ENCODE measurements around the gene IFNG. TPM values are rescaled to one million over a fixed set of nuclear protein-coding genes. Genes with fewer than 3 reads are reported as not detected.

Gene IFNG
- total and polyA plus RNA-seq, 2 donors: 1.2 to 1.9 TPM

- Histone ChIP-seq H3K4me3 (ENCODE audit: low read length in 2 of 2) (no peak overlapping the region), H3K9me3 (ENCODE audit: control insufficient read depth in 2 of 2, insufficient read depth in 1 of 2, low read length in 1 of 2) (peaks cover 0 to 13% of the 10 kb centered on the region in 2 donors), H3K4me1 (ENCODE audit: control insufficient read depth in 2 of 2, insufficient read depth in 2 of 2, low read length in 2 of 2) (no peaks in the 10 kb centered on the region), H3K36me3 (ENCODE audit: control insufficient read depth in 2 of 2, insufficient read depth in 2 of 2, low read length in 1 of 2) (no peaks in the 10 kb centered on the region), H3K27ac (ENCODE audit: low read depth in 1 of 2, low read length in 1 of 2) (no peak overlapping the region), H3K27me3 (ENCODE audit: control insufficient read depth in 2 of 2, insufficient read depth in 1 of 2, low read length in 1 of 2) (no peaks in the 10 kb centered on the region)
- no peak for DNase-seq (ENCODE audit: low read depth in 6 of 9, low spot score in 9 of 9)
- over 99% methylated on average over 2 of the region's 2 CpGs for WGBS
These were observed 29.6 kb downstream of the IFNG start for GRCh38 chr12:68129979-68130378.

GRCh38 chr12:68122236-68122920, 37.2 kb downstream of the IFNG start:
- H3K9me3 ChIP-seq (ENCODE audit: control insufficient read depth in 2 of 2, insufficient read depth in 1 of 2, low read length in 1 of 2): peaks cover 0 to 2% of the 10 kb centered on the region in 2 donors
- no peak for DNase-seq (ENCODE audit: low read depth in 6 of 9, low spot score in 9 of 9)
- no peaks in the 10 kb centered on the region for H3K27me3 ChIP-seq (ENCODE audit: control insufficient read depth in 2 of 2, insufficient read depth in 1 of 2, low read length in 1 of 2)
- 30% methylated on average over 3 of the region's 3 CpGs for WGBS
- peaks cover 0 to 10% of the 10 kb centered on the region in 2 donors for H3K4me1 ChIP-seq (ENCODE audit: control insufficient read depth in 2 of 2, insufficient read depth in 2 of 2, low read length in 2 of 2)
- no peaks in the 10 kb centered on the region for H3K36me3 ChIP-seq (ENCODE audit: control insufficient read depth in 2 of 2, insufficient read depth in 2 of 2, low read length in 1 of 2)
- no peak overlapping the region for H3K27ac ChIP-seq (ENCODE audit: low read depth in 1 of 2, low read length in 1 of 2)
- no peak overlapping the region for H3K4me3 ChIP-seq (ENCODE audit: low read length in 2 of 2)

GRCh38 chr12:68121143-68121542, 38.4 kb downstream of the IFNG start:
- no peak for DNase-seq (ENCODE audit: low read depth in 6 of 9, low spot score in 9 of 9)
- Histone ChIP-seq H3K9me3 (ENCODE audit: control insufficient read depth in 2 of 2, insufficient read depth in 1 of 2, low read length in 1 of 2) (peaks cover 0 to 2% of the 10 kb centered on the region in 2 donors), H3K27ac (ENCODE audit: low read depth in 1 of 2, low read length in 1 of 2) (no peak overlapping the region), H3K36me3 (ENCODE audit: control insufficient read depth in 2 of 2, insufficient read depth in 2 of 2, low read length in 1 of 2) (no peaks in the 10 kb centered on the region), H3K27me3 (ENCODE audit: control insufficient read depth in 2 of 2, insufficient read depth in 1 of 2, low read length in 1 of 2) (no peaks in the 10 kb centered on the region), H3K4me1 (ENCODE audit: control insufficient read depth in 2 of 2, insufficient read depth in 2 of 2, low read length in 2 of 2) (peaks cover 0 to 10% of the 10 kb centered on the region in 2 donors), H3K4me3 (ENCODE audit: low read length in 2 of 2) (no peak overlapping the region)
- WGBS: 93% methylated on average over 1 of the region's 1 CpG

GRCh38 chr12:68119724-68120211, 39.8 kb downstream of the IFNG start:
- H3K4me1 ChIP-seq (ENCODE audit: control insufficient read depth in 2 of 2, insufficient read depth in 2 of 2, low read length in 2 of 2): peaks cover 0 to 10% of the 10 kb centered on the region in 2 donors
- DNase-seq (ENCODE audit: low read depth in 6 of 9, low spot score in 9 of 9): no peak
- WGBS: 47% methylated on average over 4 of the region's 4 CpGs

GRCh38 chr12:68119250-68119649, 40.3 kb downstream of the IFNG start:
- 91% methylated on average over 1 of the region's 1 CpG for WGBS
- no peak overlapping the region for H3K27ac ChIP-seq (ENCODE audit: low read depth in 1 of 2, low read length in 1 of 2)
- H3K27me3 ChIP-seq (ENCODE audit: control insufficient read depth in 2 of 2, insufficient read depth in 1 of 2, low read length in 1 of 2): no peaks in the 10 kb centered on the region
- H3K4me1 ChIP-seq (ENCODE audit: control insufficient read depth in 2 of 2, insufficient read depth in 2 of 2, low read length in 2 of 2): peaks cover 0 to 10% of the 10 kb centered on the region in 2 donors
- no peak for DNase-seq (ENCODE audit: low read depth in 6 of 9, low spot score in 9 of 9)
- H3K36me3 ChIP-seq (ENCODE audit: control insufficient read depth in 2 of 2, insufficient read depth in 2 of 2, low read length in 1 of 2): no peaks in the 10 kb centered on the region
- no peak overlapping the region for H3K4me3 ChIP-seq (ENCODE audit: low read length in 2 of 2)
- H3K9me3 ChIP-seq (ENCODE audit: control insufficient read depth in 2 of 2, insufficient read depth in 1 of 2, low read length in 1 of 2): no peaks in the 10 kb centered on the region

More at GRCh38 chr12:68119724-68120211, 39.8 kb downstream of the IFNG start:
- no peaks in the 10 kb centered on the region for H3K36me3 ChIP-seq (ENCODE audit: control insufficient read depth in 2 of 2, insufficient read depth in 2 of 2, low read length in 1 of 2)
- no peaks in the 10 kb centered on the region for H3K27me3 ChIP-seq (ENCODE audit: control insufficient read depth in 2 of 2, insufficient read depth in 1 of 2, low read length in 1 of 2)
- H3K4me3 ChIP-seq (ENCODE audit: low read length in 2 of 2): no peak overlapping the region
- H3K27ac ChIP-seq (ENCODE audit: low read depth in 1 of 2, low read length in 1 of 2): no peak overlapping the region
- peaks cover 0 to 2% of the 10 kb centered on the region in 2 donors for H3K9me3 ChIP-seq (ENCODE audit: control insufficient read depth in 2 of 2, insufficient read depth in 1 of 2, low read length in 1 of 2)

GRCh38 chr12:68118096-68118755, 41.3 kb downstream of the IFNG start:
- no peaks in the 10 kb centered on the region for H3K27me3 ChIP-seq (ENCODE audit: control insufficient read depth in 2 of 2, insufficient read depth in 1 of 2, low read length in 1 of 2)
- DNase-seq (ENCODE audit: low read depth in 6 of 9, low spot score in 9 of 9): peak in 1 of 9 donors; percentile 29
- H3K36me3 ChIP-seq (ENCODE audit: control insufficient read depth in 2 of 2, insufficient read depth in 2 of 2, low read length in 1 of 2): no peaks in the 10 kb centered on the region
- no peak overlapping the region for H3K4me3 ChIP-seq (ENCODE audit: low read length in 2 of 2)
- H3K9me3 ChIP-seq (ENCODE audit: control insufficient read depth in 2 of 2, insufficient read depth in 1 of 2, low read length in 1 of 2): no peaks in the 10 kb centered on the region
- H3K4me1 ChIP-seq (ENCODE audit: control insufficient read depth in 2 of 2, insufficient read depth in 2 of 2, low read length in 2 of 2): peaks cover 0 to 10% of the 10 kb centered on the region in 2 donors
- H3K27ac ChIP-seq (ENCODE audit: low read depth in 1 of 2, low read length in 1 of 2): no peak overlapping the region
- 47% methylated on average over 7 of the region's 7 CpGs for WGBS

GRCh38 chr12:68117661-68118060, 41.9 kb downstream of the IFNG start:
- Histone ChIP-seq H3K4me1 (ENCODE audit: control insufficient read depth in 2 of 2, insufficient read depth in 2 of 2, low read length in 2 of 2) (peaks cover 0 to 10% of the 10 kb centered on the region in 2 donors), H3K9me3 (ENCODE audit: control insufficient read depth in 2 of 2, insufficient read depth in 1 of 2, low read length in 1 of 2) (no peaks in the 10 kb centered on the region), H3K36me3 (ENCODE audit: control insufficient read depth in 2 of 2, insufficient read depth in 2 of 2, low read length in 1 of 2) (no peaks in the 10 kb centered on the region), H3K4me3 (ENCODE audit: low read length in 2 of 2) (no peak overlapping the region), H3K27ac (ENCODE audit: low read depth in 1 of 2, low read length in 1 of 2) (no peak overlapping the region), H3K27me3 (ENCODE audit: control insufficient read depth in 2 of 2, insufficient read depth in 1 of 2, low read length in 1 of 2) (no peaks in the 10 kb centered on the region)
- no peak for DNase-seq (ENCODE audit: low read depth in 6 of 9, low spot score in 9 of 9)
- WGBS: 91% methylated on average over 3 of the region's 3 CpGs

GRCh38 chr12:68115281-68115680, 44.3 kb downstream of the IFNG start:
- Histone ChIP-seq H3K4me3 (ENCODE audit: low read length in 2 of 2) (no peak overlapping the region), H3K27me3 (ENCODE audit: control insufficient read depth in 2 of 2, insufficient read depth in 1 of 2, low read length in 1 of 2) (no peaks in the 10 kb centered on the region), H3K36me3 (ENCODE audit: control insufficient read depth in 2 of 2, insufficient read depth in 2 of 2, low read length in 1 of 2) (no peaks in the 10 kb centered on the region), H3K9me3 (ENCODE audit: control insufficient read depth in 2 of 2, insufficient read depth in 1 of 2, low read length in 1 of 2) (no peaks in the 10 kb centered on the region), H3K4me1 (ENCODE audit: control insufficient read depth in 2 of 2, insufficient read depth in 2 of 2, low read length in 2 of 2) (peaks cover 0 to 10% of the 10 kb centered on the region in 2 donors), H3K27ac (ENCODE audit: low read depth in 1 of 2, low read length in 1 of 2) (no peak overlapping the region)
- no peak for DNase-seq (ENCODE audit: low read depth in 6 of 9, low spot score in 9 of 9)
- 96% methylated on average over 2 of the region's 2 CpGs for WGBS

- no peak overlapping the region for H3K27ac ChIP-seq (ENCODE audit: low read depth in 1 of 2, low read length in 1 of 2)
- 94% methylated on average over 6 of the region's 6 CpGs for WGBS
- H3K27me3 ChIP-seq (ENCODE audit: control insufficient read depth in 2 of 2, insufficient read depth in 1 of 2, low read length in 1 of 2): no peaks in the 10 kb centered on the region
- no peaks in the 10 kb centered on the region for H3K9me3 ChIP-seq (ENCODE audit: control insufficient read depth in 2 of 2, insufficient read depth in 1 of 2, low read length in 1 of 2)
- no peak overlapping the region for H3K4me3 ChIP-seq (ENCODE audit: low read length in 2 of 2)
- DNase-seq (ENCODE audit: low read depth in 6 of 9, low spot score in 9 of 9): no peak
- H3K36me3 ChIP-seq (ENCODE audit: control insufficient read depth in 2 of 2, insufficient read depth in 2 of 2, low read length in 1 of 2): no peaks in the 10 kb centered on the region
- peaks cover 0 to 7% of the 10 kb centered on the region in 2 donors for H3K4me1 ChIP-seq (ENCODE audit: control insufficient read depth in 2 of 2, insufficient read depth in 2 of 2, low read length in 2 of 2)
These were observed 44.9 kb downstream of the IFNG start for GRCh38 chr12:68114606-68115005.

Data from thymus (tissue), 11 donors.